ENCODE results near the gene ICA1.

GRCh38 chr7:8126601-8127167 is 135.3 kb downstream of the ICA1 start:
- TF ChIP-seq POLR2A (IDR thresholded peaks at IDR 0.05; ENCODE audit: low read depth, low read length) = no peak
- TF ChIP-seq CTCF (IDR thresholded peaks at IDR 0.05; ENCODE audit: extremely low read depth in 1 of 2, insufficient read depth in 1 of 2, low read depth in 1 of 2, low read length in 2 of 2) = no peak
- TF ChIP-seq EZH2 (IDR thresholded peaks at IDR 0.05; ENCODE audit: borderline replicate concordance, low read depth, low read length, severe bottlenecking) = no peak
- no peak for TF ChIP-seq POLR2AphosphoS5 (IDR thresholded peaks at IDR 0.05; ENCODE audit: insufficient read depth, low read depth, low read length)
- TF ChIP-seq GATA2 (IDR thresholded peaks at IDR 0.05; ENCODE audit: insufficient read depth, insufficient read length, low read depth, low read length) = no peak

All from endothelial cell of umbilical vein (primary cell).